Left ventricle myocardium inferior (tissue), 1 donor: ENCODE data around the gene SV2B. TPM values are rescaled to one million over a fixed set of nuclear protein-coding genes. Genes with fewer than 3 reads are reported as not detected.

Source experiments
- DNase-seq: peaks from one replicate; pipeline ENCODE4 v3.0.0-alpha.2; 2020
- H3K27ac ChIP-seq: fragments of 200-600 bp; replicated peaks from 2 replicates; pipeline ENCODE4 v1.8.0; 2021
- H3K27me3 ChIP-seq: fragments of 200-600 bp; 2 replicates; pipeline ENCODE4 v1.8.0; 2021; ENCODE audit warnings: low read depth
- H3K36me3 ChIP-seq: fragments of 200-600 bp; 2 replicates; pipeline ENCODE4 v1.8.0; 2021
- H3K4me1 ChIP-seq: fragments of 200-600 bp; 2 replicates; pipeline ENCODE4 v1.8.0; 2021
- H3K4me3 ChIP-seq: fragments of 200-600 bp; 2 replicates; pipeline ENCODE4 v1.8.0; 2021; ENCODE audit warnings: mild to moderate bottlenecking, moderate library complexity
- H3K9me3 ChIP-seq: fragments of 200-600 bp; replicated peaks from 2 replicates; pipeline ENCODE4 v1.8.0; 2021
- CTCF ChIP-seq: fragments of 200-600 bp; IDR thresholded peaks from 2 replicates; pipeline ENCODE4 v1.8.0; 2021; ENCODE audit warnings: antibody characterized with exemption, mild to moderate bottlenecking, borderline replicate concordance
- intact Hi-C: fragments of 100-400 bp; cut with micrococcal nuclease; formaldehyde crosslinking; loops from one replicate; pipeline ENCODE4 v1.11.0; 2022
- total RNA-seq: library from RNA; stranded (reverse); fragmentation: NEBNext Ultra II Directional; extraction: Animal tissue kit (Norgen Biotek cat#: 25700); gene quantifications from one replicate; pipeline ENCODE4 v1.2.1, GENCODE V29; 2021
- donor health status: DM: no; HTN: yes; CAD: no; lungs with severe emphysema.

Gene SV2B
- total RNA-seq, 1 donor from 2014 or later, result 2.8 TPM

GRCh38 chr15:91271565-91272153 is 171.6 kb downstream of the SV2B start:
- Histone ChIP-seq H3K27ac (no peak overlapping the region), H3K27me3 (no peaks in the 10 kb centered on the region), H3K36me3 (no peaks in the 10 kb centered on the region), H3K4me3 (no peak overlapping the region), H3K9me3 (peaks cover 11% of the 10 kb centered on the region), H3K4me1 (no peaks in the 10 kb centered on the region)
- no peak for DNase-seq
- intact Hi-C loops, result loop anchor here (5.0 kb wide), 1 partner anchor 214 kb away; no protein-coding TSS in a partner anchor
- peak; percentile 85 for TF ChIP-seq CTCF

GRCh38 chr15:91275844-91276243 is 175.8 kb downstream of the SV2B start:
- DNase-seq, result no peak
- H3K36me3 ChIP-seq, result no peaks in the 10 kb centered on the region
- no peaks in the 10 kb centered on the region for H3K4me1 ChIP-seq
- no peak overlapping the region for H3K27ac ChIP-seq
- H3K4me3 ChIP-seq, result no peak overlapping the region
- H3K9me3 ChIP-seq, result peaks cover 11% of the 10 kb centered on the region
- H3K27me3 ChIP-seq, result no peaks in the 10 kb centered on the region
- no peak for TF ChIP-seq CTCF
- intact Hi-C loops, result no loop called here

GRCh38 chr15:91278951-91279350 is 178.9 kb downstream of the SV2B start:
- Histone ChIP-seq H3K27me3 (no peaks in the 10 kb centered on the region), H3K27ac (no peak overlapping the region), H3K36me3 (no peaks in the 10 kb centered on the region), H3K4me3 (no peak overlapping the region), H3K9me3 (peaks cover 11% of the 10 kb centered on the region), H3K4me1 (no peaks in the 10 kb centered on the region)
- no peak for DNase-seq
- no peak for TF ChIP-seq CTCF
- intact Hi-C loops, result no loop called here

- no peaks in the 10 kb centered on the region for H3K27me3 ChIP-seq
- DNase-seq, result no peak
- H3K4me3 ChIP-seq, result no peak overlapping the region
- no peaks in the 10 kb centered on the region for H3K4me1 ChIP-seq
- H3K36me3 ChIP-seq, result no peaks in the 10 kb centered on the region
- TF ChIP-seq CTCF, result no peak
- peaks cover 11% of the 10 kb centered on the region for H3K9me3 ChIP-seq
- no peak overlapping the region for H3K27ac ChIP-seq
- intact Hi-C loops, result no loop called here
These were observed 179.4 kb downstream of the SV2B start for GRCh38 chr15:91279486-91279885.

GRCh38 chr15:91281947-91282346 is 181.9 kb downstream of the SV2B start:
- no peak for DNase-seq
- no peak for TF ChIP-seq CTCF

More at GRCh38 chr15:91281947-91282346, 181.9 kb downstream of the SV2B start:
- H3K27me3 ChIP-seq, result no peaks in the 10 kb centered on the region
- intact Hi-C loops, result no loop called here
- H3K4me3 ChIP-seq, result no peak overlapping the region
- peaks cover 3% of the 10 kb centered on the region for H3K4me1 ChIP-seq
- no peaks in the 10 kb centered on the region for H3K9me3 ChIP-seq
- H3K36me3 ChIP-seq, result no peaks in the 10 kb centered on the region
- no peak overlapping the region for H3K27ac ChIP-seq
